ENCODE results near the gene UBE2E2.

Gene UBE2E2

GRCh38 chr3:23553353-23553752, 350.2 kb downstream of the UBE2E2 start:
- TF ChIP-seq CTCF (IDR thresholded peaks at IDR 0.05; ENCODE audit: insufficient read depth, low read length, missing control alignments): no peak
- ChIA-PET CTCF (no interaction called here), POLR2A (no interaction called here)
- DNase-seq (ENCODE audit: low read depth, low spot score): no peak
- no peak overlapping the region for H3K4me3 ChIP-seq (ENCODE audit: low read depth, low read length)

GRCh38 chr3:23565041-23565775, 362.1 kb downstream of the UBE2E2 start:
- no peak for DNase-seq (ENCODE audit: low read depth, low spot score)
- POLR2A ChIA-PET: no interaction called here
- TF ChIP-seq CTCF (IDR thresholded peaks at IDR 0.05; ENCODE audit: insufficient read depth, low read length, missing control alignments): no peak
- no peak overlapping the region for H3K4me3 ChIP-seq (ENCODE audit: low read depth, low read length)
- CTCF ChIA-PET: no interaction called here

- no peak for DNase-seq (ENCODE audit: low read depth, low spot score)
- CTCF ChIA-PET: interaction anchor here (0.8 kb wide), 1 partner anchor 11 kb away, joined by 3 read pairs; no protein-coding TSS in a partner anchor
Observed at GRCh38 chr3:23566499-23566898, 363.4 kb downstream of the UBE2E2 start.

GRCh38 chr3:23567917-23568316, 364.8 kb downstream of the UBE2E2 start:
- H3K4me3 ChIP-seq (ENCODE audit: low read depth, low read length): no peak overlapping the region
- DNase-seq (ENCODE audit: low read depth, low spot score): peak; percentile 84
- CTCF ChIA-PET: no interaction called here
- POLR2A ChIA-PET: no interaction called here
- no peak for TF ChIP-seq CTCF (IDR thresholded peaks at IDR 0.05; ENCODE audit: insufficient read depth, low read length, missing control alignments)

More at GRCh38 chr3:23566499-23566898, 363.4 kb downstream of the UBE2E2 start:
- no peak for TF ChIP-seq CTCF (IDR thresholded peaks at IDR 0.05; ENCODE audit: insufficient read depth, low read length, missing control alignments)
- POLR2A ChIA-PET: no interaction called here
- H3K4me3 ChIP-seq (ENCODE audit: low read depth, low read length): no peak overlapping the region

GRCh38 chr3:23573827-23574226, 370.7 kb downstream of the UBE2E2 start:
- ChIA-PET POLR2A (no interaction called here), CTCF (no interaction called here)
- no peak for DNase-seq (ENCODE audit: low read depth, low spot score)
- TF ChIP-seq CTCF (IDR thresholded peaks at IDR 0.05; ENCODE audit: insufficient read depth, low read length, missing control alignments): no peak
- no peak overlapping the region for H3K4me3 ChIP-seq (ENCODE audit: low read depth, low read length)

GRCh38 chr3:23574822-23575315, 371.7 kb downstream of the UBE2E2 start:
- ChIA-PET CTCF (no interaction called here), POLR2A (no interaction called here)
- TF ChIP-seq CTCF (IDR thresholded peaks at IDR 0.05; ENCODE audit: insufficient read depth, low read length, missing control alignments): no peak

More at GRCh38 chr3:23574822-23575315, 371.7 kb downstream of the UBE2E2 start:
- H3K4me3 ChIP-seq (ENCODE audit: low read depth, low read length): no peak overlapping the region
- no peak for DNase-seq (ENCODE audit: low read depth, low spot score)
